Neuron (in vitro differentiated cells): ENCODE measurements around the gene DENND1C.

ENCODE experiments used
- H2AFZ ChIP-seq: one replicate; pipeline ENCODE4 v1.6.1; 2013; ENCODE audit warnings: low read depth, mild to moderate bottlenecking, inconsistent platforms, low read length, moderate library complexity
- H3K27me3 ChIP-seq: one replicate; pipeline ENCODE4 v1.6.1; 2013; ENCODE audit warnings: low read length; ENCODE audit not compliant: insufficient read depth
- H3K36me3 ChIP-seq: one replicate; pipeline ENCODE4 v1.6.1; 2013; ENCODE audit warnings: low read length; ENCODE audit not compliant: insufficient read depth
- H3K4me1 ChIP-seq: one replicate; pipeline ENCODE4 v1.6.1; 2013; ENCODE audit warnings: low read length; ENCODE audit not compliant: insufficient read depth
- H3K4me3 ChIP-seq: 2 replicates; pipeline ENCODE4 v1.5.1; 2013; ENCODE audit warnings: mild to moderate bottlenecking, low read length, moderate library complexity
- H3K9me3 ChIP-seq: one replicate; pipeline ENCODE4 v1.6.1; 2013; ENCODE audit warnings: low read length

DENND1C gene

DNA sequence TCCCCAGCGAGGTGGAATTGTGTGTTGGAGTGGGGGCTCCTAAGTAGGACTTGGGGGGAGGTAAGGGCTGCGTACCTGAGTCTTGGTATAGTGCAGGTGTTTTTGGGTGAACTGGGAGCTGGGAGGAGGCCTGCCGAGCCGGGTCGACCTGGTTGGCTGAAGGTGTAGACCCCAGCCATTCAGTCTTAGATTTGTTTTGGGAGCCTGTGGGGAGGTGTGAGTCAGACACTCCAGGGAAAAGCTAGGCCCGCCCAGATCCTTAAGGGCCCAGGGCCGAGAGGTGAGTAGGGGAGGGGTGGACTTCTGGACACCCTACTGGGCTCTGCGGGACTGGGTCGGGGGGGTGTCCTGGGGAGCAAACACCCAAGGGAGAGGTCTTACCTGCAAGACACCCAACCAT is 16.6 kb downstream of the DENND1C start:
- Histone ChIP-seq H3K4me3 (no peak overlapping the region), H2AFZ (no peak overlapping the region), H3K9me3 (no peaks in the 10 kb centered on the region), H3K4me1 (peaks cover 2% of the 10 kb centered on the region), H3K27me3 (peaks cover 47% of the 10 kb centered on the region), H3K36me3 (no peaks in the 10 kb centered on the region)

DNA sequence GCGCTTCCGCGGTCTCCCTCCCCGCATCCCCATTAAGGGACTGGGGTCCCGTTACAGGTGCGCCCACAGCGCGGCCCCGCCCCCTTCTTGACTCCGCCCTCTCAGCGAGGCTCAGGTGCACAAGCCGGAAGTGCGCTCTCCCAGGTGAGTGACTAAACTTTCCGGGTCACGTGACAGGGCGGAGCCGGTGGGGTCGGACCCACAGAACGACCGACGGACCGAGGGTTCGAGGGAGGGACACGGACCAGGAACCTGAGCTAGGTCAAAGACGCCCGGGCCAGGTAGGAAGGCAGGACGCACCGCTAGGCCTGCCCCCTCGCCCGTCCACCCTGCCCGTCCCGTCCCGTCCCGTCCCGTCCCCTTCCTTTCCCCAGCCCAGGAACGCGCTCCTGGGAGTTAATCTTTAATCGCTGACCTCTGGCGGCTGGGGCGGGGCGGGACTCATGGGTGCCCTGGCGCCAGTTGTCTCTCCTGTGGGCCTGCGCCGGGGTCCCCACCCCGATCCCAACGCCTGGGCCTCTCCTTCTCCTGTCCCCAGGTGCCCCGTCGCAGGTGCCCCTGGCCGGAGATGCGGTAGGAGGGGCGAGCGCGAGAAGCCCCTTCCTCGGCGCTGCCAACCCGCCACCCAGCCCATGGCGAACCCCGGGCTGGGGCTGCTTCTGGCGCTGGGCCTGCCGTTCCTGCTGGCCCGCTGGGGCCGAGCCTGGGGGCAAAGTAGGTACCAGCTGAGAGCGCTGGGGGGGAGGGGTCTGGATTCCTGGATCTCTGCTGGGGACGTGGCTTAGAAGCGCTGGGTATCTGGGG is 17.3 kb downstream of the DENND1C start, which contains the start of gene CRB3:
Gene CRB3 (plus strand): TSS at position 202 of the 804 bp plus-strand sequence. CDS start 431 bp downstream, at position 633.
- peaks cover 2% of the 10 kb centered on the region for H3K4me1 ChIP-seq
- H3K9me3 ChIP-seq = no peaks in the 10 kb centered on the region
- no peak within 1 kb of the TSS for H3K4me3 ChIP-seq

DNA sequence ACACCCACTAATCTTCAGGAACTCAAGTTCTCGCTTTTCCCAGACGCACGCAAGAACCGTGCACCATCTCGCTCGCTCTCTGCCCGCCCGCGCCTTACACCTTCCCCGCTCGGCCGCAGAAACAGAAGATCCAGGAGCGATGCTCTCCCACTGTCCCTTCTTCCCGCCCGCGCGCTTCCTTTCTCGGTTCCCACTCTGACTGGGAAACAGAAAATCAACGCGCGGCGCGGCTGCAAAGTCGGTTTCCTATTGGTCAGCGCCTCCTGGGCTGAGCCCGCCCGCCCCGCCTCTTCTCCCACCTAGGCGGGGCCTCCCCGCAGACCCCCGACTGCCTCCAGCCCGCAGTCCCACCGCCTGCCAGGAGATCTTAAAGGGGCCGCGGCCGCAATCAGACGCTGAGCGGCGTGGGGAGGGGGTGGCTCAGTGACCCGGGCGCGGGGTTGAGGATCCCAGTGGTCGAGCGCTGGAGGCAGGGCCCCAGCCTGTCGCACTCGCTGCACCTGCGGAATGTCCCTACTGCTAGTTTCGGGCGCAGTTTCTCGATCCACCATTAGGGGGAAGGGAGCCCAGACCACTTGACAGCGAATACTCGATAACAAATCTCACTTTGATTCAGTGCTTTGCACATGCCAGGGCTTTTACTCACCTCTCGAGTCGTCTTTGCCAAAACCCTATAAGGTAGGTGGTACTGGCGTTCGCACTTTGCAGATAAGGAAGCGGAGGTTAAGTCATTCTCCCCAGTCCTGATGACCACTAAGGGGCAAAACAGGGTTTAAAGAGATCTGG is 21.3 kb downstream of the DENND1C start:
- H3K36me3 ChIP-seq = peaks cover 7% of the 10 kb centered on the region
- peak overlapping the region; percentile 57 for H3K4me3 ChIP-seq
- H2AFZ ChIP-seq = peak overlapping the region; percentile 50
- H3K27me3 ChIP-seq = peaks cover 24% of the 10 kb centered on the region
- H3K4me1 ChIP-seq = peaks cover 6% of the 10 kb centered on the region
- H3K9me3 ChIP-seq = peaks cover 7% of the 10 kb centered on the region

More for the DNA sequence above, 17.3 kb downstream of the DENND1C start, which contains the start of gene CRB3:
- no peaks in the 10 kb centered on the region for H3K36me3 ChIP-seq
- no peak within 1 kb of the TSS for H2AFZ ChIP-seq
- H3K27me3 ChIP-seq = peaks cover 47% of the 10 kb centered on the region

DNA sequence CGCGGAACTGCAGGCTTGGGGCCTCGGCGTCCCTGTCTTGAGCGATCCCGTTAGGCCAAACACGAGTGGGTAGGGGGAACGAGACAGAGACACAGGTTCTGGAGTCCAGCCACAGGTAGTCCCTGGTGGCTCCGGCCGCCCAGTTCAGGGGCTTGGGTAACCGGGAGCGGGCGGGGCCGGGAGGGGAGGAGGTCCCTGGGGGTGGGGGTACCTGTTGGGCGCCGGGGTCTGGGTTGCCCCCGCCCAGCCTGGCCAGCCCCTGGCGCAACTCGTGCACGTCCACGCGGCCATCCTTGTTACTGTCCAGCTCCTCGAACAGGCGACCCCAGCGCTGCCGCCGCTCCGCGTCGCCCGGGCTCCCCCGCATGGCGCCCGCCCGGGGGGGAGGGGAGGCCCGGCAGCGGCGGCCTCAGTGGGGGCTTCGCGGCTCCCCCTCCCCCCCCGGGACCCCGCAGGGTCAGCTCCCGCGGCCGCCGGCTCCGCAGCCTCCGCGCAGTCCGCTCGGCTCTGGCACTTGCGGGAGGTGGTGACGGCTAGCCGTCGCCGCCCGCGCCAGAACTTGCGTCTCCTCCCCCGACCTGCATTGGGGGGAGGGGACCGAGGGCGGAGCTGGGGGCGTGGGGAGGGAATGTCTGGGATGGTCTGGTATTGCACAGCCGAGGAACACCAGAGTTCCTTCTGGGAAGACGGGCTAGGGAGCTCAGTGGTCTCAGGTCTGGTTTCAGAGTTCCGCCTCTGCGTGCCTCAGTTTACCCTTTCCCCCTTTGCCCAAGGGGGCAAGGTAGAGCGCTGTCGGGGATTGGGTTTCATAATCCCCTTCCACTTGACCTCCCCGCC is 22.1 kb downstream of the DENND1C start, which contains the start of gene SLC25A23:
Gene SLC25A23 (minus strand): TSS at position 531 of the 837 bp plus-strand sequence. CDS start 164 bp downstream, at position 367.
- peak within 1 kb of the TSS; percentile 57 for H3K4me3 ChIP-seq
- H3K9me3 ChIP-seq = peaks cover 10% of the 10 kb centered on the region
- peak within 1 kb of the TSS; percentile 50 for H2AFZ ChIP-seq
- H3K36me3 ChIP-seq = peaks cover 14% of the 10 kb centered on the region
- H3K27me3 ChIP-seq = peaks cover 16% of the 10 kb centered on the region
- peaks cover 6% of the 10 kb centered on the region for H3K4me1 ChIP-seq

DNA sequence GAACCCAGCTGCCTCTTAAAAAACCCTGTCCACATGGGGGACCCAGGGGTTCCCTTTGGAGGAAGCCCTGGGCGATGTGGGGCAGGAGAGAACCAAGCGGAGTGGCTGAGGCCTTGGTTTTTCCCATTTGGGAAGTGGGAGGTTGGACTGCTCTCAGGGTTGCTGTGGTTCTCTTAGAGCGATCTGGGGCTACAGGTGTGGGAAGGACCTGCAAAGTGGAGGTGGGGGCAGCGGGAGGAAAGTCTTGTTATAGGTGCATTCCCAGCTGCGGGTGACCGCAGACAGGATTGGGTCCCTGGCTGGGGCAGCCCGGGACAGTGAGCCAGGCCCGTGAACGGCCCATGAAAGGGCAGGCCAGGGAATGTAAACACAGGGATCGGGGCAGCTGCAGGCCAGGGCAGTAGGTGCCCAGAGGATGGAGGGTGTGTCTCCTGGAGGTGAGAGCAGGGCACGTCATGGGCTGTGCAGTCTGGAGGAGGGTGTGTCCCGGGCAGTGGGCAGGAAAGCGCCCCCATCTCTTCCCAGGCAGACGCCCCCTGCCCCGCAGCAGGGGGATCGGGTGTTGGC is 22.8 kb downstream of the DENND1C start:
- Histone ChIP-seq H3K4me1 (peaks cover 6% of the 10 kb centered on the region), H3K27me3 (peaks cover 9% of the 10 kb centered on the region), H2AFZ (peak overlapping the region; percentile 50), H3K9me3 (peaks cover 17% of the 10 kb centered on the region), H3K36me3 (peaks cover 21% of the 10 kb centered on the region), H3K4me3 (peak overlapping the region; percentile 57)

DNA sequence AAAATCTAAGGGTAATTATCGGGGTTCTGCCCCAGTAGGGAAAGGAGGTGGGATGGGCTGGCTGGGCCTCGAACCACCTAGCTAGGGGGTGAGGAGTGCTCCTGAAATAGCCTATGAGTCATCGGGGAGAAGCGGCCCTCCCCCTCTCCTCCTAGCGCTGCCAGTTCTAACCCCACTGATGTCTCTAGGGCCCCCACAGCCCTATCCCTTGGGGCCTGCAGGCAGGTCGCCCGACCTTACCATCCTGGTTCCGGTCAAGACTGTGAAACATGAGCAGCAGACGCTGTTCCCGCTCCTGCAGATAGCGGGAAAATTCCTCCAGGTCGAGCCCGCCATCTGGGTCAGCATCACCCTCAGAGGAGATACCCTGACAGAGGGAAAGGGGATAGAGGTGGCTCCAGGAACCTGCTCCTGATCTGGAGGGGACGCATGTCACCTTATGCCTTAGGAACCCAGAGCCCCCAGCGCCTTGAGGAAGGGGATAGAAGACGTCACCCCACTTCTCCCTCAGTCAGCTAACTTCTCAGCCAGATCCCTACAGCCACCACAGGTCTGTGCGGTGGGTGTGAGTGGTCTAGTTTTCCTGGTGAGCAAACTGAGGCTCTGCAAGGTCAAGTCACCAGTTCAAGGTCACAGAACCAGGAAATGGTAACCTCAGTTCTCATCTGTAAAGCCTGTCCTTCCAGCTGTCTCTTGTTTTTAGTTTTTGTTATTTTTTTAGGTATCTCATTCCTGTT is 23.5 kb downstream of the DENND1C start:
- Histone ChIP-seq H3K27me3 (peaks cover 7% of the 10 kb centered on the region), H3K4me1 (peaks cover 6% of the 10 kb centered on the region), H3K36me3 (peaks cover 24% of the 10 kb centered on the region), H3K4me3 (no peak overlapping the region), H3K9me3 (peaks cover 22% of the 10 kb centered on the region), H2AFZ (no peak overlapping the region)

DNA sequence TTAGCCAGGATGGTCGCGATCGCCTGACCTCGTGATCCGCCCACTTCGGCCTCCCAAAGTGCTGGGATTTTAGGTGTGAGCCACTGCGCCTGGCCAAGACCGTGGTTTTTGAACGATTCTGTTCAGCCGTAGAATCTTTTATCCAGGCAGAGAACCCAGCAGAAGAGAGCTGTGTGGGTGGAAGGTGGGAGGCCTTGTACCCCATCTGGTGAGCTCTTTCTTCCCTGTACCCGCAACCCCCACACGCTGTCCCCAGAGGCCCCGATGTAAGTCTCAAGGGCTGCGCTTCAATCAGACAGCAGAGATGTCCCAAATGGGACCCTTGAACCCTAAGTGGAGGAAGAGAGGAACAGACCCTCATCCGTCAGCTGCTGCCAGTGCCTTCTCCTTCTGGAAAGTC is 25.7 kb downstream of the DENND1C start:
- Histone ChIP-seq H2AFZ (no peak overlapping the region), H3K9me3 (peaks cover 27% of the 10 kb centered on the region), H3K4me3 (no peak overlapping the region), H3K36me3 (peaks cover 36% of the 10 kb centered on the region), H3K4me1 (peaks cover 6% of the 10 kb centered on the region), H3K27me3 (no peaks in the 10 kb centered on the region)

DNA sequence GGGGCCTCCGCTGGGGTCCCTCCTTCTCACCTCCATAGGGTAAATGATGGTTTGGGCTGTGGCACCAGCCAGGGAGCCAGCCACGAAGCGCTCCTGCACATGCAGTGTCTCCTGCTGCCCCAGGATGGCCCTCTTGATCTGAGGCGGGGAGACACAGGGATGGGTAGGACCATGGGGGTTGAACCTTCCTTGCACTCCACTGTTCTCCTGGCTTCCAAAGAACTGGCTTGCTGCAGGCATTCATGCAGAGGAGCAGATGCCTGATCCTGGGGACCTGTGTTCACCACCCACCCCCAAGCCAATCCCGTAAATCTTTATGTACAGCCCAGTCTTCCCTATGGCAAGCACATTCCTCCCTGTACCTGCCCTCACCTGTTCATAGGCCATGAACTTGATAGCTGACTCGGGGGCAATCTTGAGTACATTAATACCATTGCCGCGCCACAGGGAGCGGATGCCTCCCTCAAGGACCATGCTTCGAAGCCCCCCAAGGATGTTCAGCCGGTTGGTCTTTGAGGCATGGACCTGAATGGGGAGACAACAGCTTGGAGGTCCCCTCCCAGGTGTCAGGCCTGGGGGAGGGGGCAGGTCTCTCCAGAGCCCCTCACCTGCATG is 27.5 kb downstream of the DENND1C start:
- no peak overlapping the region for H3K4me3 ChIP-seq
- no peak overlapping the region for H2AFZ ChIP-seq
- H3K36me3 ChIP-seq = peaks cover 40% of the 10 kb centered on the region
- no peaks in the 10 kb centered on the region for H3K27me3 ChIP-seq
- H3K4me1 ChIP-seq = peaks cover 3% of the 10 kb centered on the region
- H3K9me3 ChIP-seq = peaks cover 27% of the 10 kb centered on the region

DNA sequence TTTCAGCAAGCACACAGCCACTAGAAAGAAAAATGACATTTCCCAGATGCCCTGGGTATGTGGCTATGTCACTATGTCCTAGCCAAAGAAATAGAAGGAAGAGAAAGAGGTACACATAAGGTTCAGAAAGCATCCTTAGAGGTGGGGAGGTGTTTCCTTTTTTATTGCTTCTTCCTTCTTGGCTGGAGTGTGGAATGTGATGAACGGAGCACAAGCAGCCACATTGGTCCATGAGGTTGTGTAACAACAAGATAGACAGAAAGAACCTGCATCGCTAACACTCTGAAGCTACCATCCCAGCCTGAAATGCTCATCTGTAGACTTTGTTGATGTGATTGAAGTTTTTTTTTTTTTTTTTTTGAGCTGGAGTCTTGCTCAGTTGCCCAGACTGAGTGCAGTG is 28.7 kb downstream of the DENND1C start:
- H3K27me3 ChIP-seq = no peaks in the 10 kb centered on the region
- no peak overlapping the region for H2AFZ ChIP-seq
- peaks cover 27% of the 10 kb centered on the region for H3K9me3 ChIP-seq
- peaks cover 40% of the 10 kb centered on the region for H3K36me3 ChIP-seq
- no peaks in the 10 kb centered on the region for H3K4me1 ChIP-seq
- no peak overlapping the region for H3K4me3 ChIP-seq

DNA sequence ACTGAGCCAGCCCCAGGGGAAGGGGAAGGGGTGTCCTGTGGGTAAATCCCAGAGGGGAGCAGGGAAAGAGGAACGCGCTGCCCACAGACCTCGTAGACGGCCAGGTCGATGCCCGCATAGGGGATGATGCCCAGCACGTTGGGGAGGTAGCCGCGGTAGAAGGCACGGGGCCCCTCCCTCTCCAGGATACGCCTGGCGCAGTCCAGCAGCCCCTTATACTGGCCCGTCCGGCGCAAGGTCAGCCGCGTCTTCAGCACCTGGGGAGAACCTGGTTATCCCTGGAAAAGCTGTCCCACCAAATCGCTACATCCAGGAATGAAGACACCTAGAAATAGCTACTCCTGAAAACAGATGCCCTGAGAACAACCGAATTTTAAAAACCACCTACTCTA is 29.4 kb downstream of the DENND1C start:
- no peaks in the 10 kb centered on the region for H3K27me3 ChIP-seq
- H3K4me3 ChIP-seq = no peak overlapping the region
- H3K9me3 ChIP-seq = peaks cover 27% of the 10 kb centered on the region
- H3K36me3 ChIP-seq = peaks cover 40% of the 10 kb centered on the region
- H2AFZ ChIP-seq = no peak overlapping the region
- no peaks in the 10 kb centered on the region for H3K4me1 ChIP-seq

DNA sequence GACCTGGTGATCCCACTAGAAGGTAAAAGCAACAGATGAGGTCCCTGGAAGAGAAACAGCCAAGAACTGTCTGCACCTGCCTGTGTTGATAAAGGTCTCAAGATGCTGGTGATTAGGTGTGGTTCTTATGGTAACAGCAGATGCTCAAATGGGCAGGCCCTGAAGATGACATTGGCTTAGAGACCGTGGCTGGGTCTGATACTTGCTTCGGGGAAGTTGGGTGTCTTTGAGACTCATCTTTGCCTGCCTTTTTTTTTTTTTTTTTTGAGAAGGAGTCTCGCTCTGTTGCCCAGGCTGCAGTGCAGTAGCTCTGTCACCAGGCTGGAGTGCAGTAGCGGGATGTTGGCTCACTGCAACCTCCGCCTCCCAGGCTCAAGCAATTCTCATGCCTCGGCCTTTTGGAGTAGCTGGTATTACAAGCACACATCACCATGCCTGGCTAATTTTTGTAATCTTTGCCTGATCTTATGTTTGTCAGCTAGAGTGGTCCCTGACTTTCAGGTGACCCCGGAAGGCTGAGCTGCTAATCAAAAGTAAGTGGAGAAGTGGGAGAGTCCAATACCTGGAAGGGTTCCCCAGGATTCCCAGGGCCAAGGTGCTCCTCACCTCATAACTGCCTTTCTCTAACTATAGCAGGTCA is 29.9 kb downstream of the DENND1C start:
- no peak overlapping the region for H3K4me3 ChIP-seq
- H3K4me1 ChIP-seq = no peaks in the 10 kb centered on the region
- peaks cover 27% of the 10 kb centered on the region for H3K9me3 ChIP-seq
- H2AFZ ChIP-seq = no peak overlapping the region
- H3K27me3 ChIP-seq = no peaks in the 10 kb centered on the region
- peaks cover 40% of the 10 kb centered on the region for H3K36me3 ChIP-seq
